Measurements from ENCODE around the gene TAMALIN. TPM values are rescaled to one million over a fixed set of nuclear protein-coding genes. Genes with fewer than 3 reads are reported as not detected.

The TAMALIN gene
- total RNA-seq, 1 donor from 2014 or later: 52.8 TPM

DNA sequence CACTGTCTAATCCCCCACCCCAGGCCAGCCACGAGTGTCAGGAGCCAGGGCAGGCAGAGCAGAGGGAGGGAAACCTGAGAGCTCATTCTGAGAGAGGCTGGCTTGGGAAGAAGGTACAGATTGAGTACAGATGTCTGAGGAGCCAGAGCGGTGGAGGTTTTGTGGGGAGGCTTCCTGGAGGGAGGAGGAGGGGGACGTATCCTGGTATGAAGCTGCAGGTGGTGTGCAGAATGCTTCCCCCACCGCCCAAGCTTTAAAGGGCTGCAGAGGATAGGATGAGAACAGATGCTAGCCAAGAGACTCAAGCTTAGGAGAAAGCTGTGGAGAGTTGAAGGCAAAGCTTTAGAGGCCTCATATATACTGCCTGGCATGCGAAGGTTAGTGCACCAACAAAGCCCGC is 3.2 kb upstream of the TAMALIN start:
- H3K27me3 Mint-ChIP-seq: no peaks in the 10 kb centered on the region
- ATAC-seq (ENCODE audit: low read depth) (no peak), DNase-seq (no peak)
- peaks cover 33% of the 10 kb centered on the region for H3K4me1 Mint-ChIP-seq
- intact Hi-C loops (cut with micrococcal nuclease): no loop called here
- CTCF ChIA-PET: interaction anchor here (1.4 to 9.6 kb wide), 6 partner anchors 11 to 118 kb away, joined by 5 to 306 read pairs (median 6); no protein-coding TSS in a partner anchor
- no peak overlapping the region for H3K27ac Mint-ChIP-seq
- POLR2A ChIA-PET: interaction anchor here (0.6 to 10.6 kb wide), 3 partner anchors 19 to 91 kb away, joined by 3 to 217 read pairs (median 4); partner anchors contain the start of gene ATG101
- H3K9me3 Mint-ChIP-seq: no peaks in the 10 kb centered on the region
- TF ChIP-seq, protein P1, sequence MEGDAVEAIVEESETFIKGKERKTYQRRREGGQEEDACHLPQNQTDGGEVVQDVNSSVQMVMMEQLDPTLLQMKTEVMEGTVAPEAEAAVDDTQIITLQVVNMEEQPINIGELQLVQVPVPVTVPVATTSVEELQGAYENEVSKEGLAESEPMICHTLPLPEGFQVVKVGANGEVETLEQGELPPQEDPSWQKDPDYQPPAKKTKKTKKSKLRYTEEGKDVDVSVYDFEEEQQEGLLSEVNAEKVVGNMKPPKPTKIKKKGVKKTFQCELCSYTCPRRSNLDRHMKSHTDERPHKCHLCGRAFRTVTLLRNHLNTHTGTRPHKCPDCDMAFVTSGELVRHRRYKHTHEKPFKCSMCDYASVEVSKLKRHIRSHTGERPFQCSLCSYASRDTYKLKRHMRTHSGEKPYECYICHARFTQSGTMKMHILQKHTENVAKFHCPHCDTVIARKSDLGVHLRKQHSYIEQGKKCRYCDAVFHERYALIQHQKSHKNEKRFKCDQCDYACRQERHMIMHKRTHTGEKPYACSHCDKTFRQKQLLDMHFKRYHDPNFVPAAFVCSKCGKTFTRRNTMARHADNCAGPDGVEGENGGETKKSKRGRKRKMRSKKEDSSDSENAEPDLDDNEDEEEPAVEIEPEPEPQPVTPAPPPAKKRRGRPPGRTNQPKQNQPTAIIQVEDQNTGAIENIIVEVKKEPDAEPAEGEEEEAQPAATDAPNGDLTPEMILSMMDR (IDR thresholded peaks at IDR 0.05): no peak
- peaks cover 2% of the 10 kb centered on the region for H3K36me3 Mint-ChIP-seq (ENCODE audit: low read depth)
- H3K4me3 Mint-ChIP-seq: no peak overlapping the region

DNA sequence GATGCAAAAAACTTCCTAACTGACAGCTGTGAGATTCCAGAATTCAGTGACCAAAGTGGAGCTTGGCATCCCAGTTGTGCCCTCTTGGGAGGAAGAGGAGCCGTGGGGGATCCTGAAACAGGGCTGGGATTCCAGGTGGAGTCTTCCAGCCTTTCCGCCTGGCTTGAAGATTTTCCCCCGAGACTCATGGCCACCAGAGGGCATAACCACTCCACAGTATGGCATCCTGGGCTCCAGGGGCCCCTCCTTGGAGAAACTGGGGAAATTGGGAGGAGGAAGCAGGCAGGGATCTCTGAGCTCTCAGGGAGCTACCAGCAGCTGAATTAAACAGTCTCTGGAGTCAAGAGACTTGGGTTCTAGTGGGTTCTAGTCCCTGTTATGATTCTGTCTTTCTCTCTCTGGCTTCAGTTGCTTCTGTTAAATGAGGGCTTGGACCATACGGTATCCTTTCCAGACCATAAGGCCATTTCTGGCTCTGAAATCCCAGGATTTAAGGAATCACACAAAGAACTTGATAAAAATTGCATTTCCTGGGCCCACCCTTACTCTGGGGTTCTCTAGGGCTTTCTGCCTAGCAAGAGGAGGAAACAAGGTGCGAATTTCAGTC is 2.6 kb upstream of the TAMALIN start:
- POLR2A ChIA-PET: interaction anchor here (0.6 to 10.6 kb wide), 2 partner anchors 19 to 66 kb away, joined by 3 to 217 read pairs; partner anchors contain the start of gene ATG101
- Mint-ChIP-seq H3K9me3 (no peaks in the 10 kb centered on the region), H3K27ac (no peak overlapping the region), H3K36me3 (ENCODE audit: low read depth) (peaks cover 5% of the 10 kb centered on the region), H3K4me1 (peaks cover 39% of the 10 kb centered on the region), H3K27me3 (no peaks in the 10 kb centered on the region), H3K4me3 (no peak overlapping the region)
- CTCF ChIA-PET: interaction anchor here (1.4 to 9.6 kb wide), 7 partner anchors 8 to 117 kb away, joined by 3 to 306 read pairs (median 5); no protein-coding TSS in a partner anchor
- intact Hi-C loops (cut with micrococcal nuclease): no loop called here
- TF ChIP-seq, protein P1 (IDR thresholded peaks at IDR 0.05): no peak
- ATAC-seq (ENCODE audit: low read depth): no peak
- no peak for DNase-seq

DNA sequence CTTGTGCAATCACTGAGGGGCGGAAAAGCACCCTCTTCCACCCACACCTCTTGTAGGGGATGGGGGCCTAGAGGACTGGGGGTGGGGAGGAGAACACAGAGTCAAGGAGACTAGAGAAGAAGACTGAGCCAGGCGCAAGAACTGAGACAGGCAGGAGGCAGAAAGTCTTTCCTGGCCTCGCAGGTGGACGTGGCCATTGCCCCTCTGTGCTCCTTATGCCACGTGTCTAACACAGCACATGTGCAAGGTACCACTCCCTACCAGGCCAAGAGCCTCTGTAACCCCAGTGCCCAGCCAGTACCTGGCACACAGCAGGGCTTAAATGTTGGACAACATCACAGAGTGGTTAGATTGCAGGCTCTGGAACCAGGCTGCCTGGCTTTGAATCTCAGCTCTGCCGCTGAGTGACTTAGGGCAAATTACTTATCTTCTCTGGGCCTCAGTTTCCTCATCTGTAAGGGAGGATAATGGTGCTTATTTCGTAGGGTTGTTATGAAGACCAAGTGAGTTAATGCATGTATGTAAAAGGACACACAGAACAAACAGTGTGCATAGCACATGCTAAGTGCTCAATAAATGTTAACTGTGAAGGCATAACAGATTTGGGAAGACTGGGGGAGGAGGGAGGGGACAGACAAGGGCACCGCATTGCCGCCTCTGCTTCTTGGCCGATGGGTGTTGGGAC is 1.4 kb upstream of the TAMALIN start:
- H3K9me3 Mint-ChIP-seq: no peaks in the 10 kb centered on the region
- POLR2A ChIA-PET: interaction anchor here (1.0 to 10.6 kb wide), 10 partner anchors 8 to 1001 kb away, joined by 3 to 217 read pairs (median 14); partner anchors contain the start of genes ACVR1B, ATG101, EIF4B and NR4A1

DNA sequence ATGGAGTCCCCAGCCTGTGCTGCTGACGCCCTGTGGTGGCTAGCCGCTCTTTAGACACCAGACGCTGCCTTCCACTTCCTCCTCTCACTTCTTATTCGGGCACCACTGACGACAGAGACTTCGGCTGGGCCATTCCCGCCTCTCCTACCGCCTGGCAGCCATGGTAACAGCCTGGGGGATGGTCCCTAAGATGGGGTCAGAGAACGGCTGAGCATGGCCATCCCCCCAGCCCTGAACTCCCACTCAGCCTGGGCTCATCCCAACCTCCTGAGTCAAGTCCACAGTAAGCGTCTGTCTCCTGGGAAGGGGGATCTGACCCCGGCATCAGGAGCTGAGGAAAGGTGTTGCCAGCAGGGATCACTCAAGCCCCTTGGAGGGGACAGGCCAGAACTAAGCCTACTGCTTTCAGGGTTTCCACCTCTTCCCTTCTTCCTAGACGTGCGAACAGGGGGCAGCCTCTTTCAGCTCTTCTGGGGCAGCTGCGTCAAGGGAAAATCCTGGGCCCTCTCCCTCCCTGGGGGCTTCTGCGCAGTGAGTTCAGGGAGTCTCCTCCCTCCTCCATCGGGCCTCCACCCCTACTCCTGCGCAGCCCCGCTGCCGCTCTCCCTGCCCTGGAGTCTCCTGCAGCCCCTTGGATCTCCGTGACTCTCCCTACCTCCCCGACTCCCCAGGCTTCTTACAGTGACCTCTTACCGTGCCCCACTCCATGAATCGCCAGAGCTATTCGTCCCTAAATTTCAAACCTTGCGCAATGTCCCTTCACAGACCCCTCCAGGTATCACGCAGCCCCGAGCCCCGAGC is 643 bp upstream of the TAMALIN start:
- TF ChIP-seq, protein P1 (IDR thresholded peaks at IDR 0.05): no peak
- ChIA-PET CTCF (interaction anchor here (0.7 to 9.6 kb wide), 8 partner anchors 10 to 115 kb away, joined by 3 to 306 read pairs (median 4); no protein-coding TSS in a partner anchor), POLR2A (interaction anchor here (0.7 to 10.6 kb wide), 28 partner anchors 9 to 1000 kb away, joined by 3 to 217 read pairs (median 4); partner anchors contain the start of genes ACVR1B, ATG101, EIF4B and NR4A1)
- H3K27ac Mint-ChIP-seq: peak overlapping the region; percentile 88
- peak; percentile 65 for ATAC-seq (ENCODE audit: low read depth)
- DNase-seq: peak; percentile 68
- no peaks in the 10 kb centered on the region for H3K27me3 Mint-ChIP-seq
- peaks cover 19% of the 10 kb centered on the region for H3K36me3 Mint-ChIP-seq (ENCODE audit: low read depth)
- intact Hi-C loops (cut with micrococcal nuclease): loop anchor here (1.0 kb wide), 4 partner anchors 13 to 112 kb away; partner anchors contain the start of gene NR4A1
- H3K9me3 Mint-ChIP-seq: no peaks in the 10 kb centered on the region
- H3K4me1 Mint-ChIP-seq: peaks cover 44% of the 10 kb centered on the region
- H3K4me3 Mint-ChIP-seq: peak overlapping the region; percentile 87

More for the DNA sequence above, 1.4 kb upstream of the TAMALIN start:
- Mint-ChIP-seq H3K4me1 (peaks cover 44% of the 10 kb centered on the region), H3K27me3 (no peaks in the 10 kb centered on the region), H3K36me3 (ENCODE audit: low read depth) (peaks cover 13% of the 10 kb centered on the region), H3K4me3 (peak overlapping the region; percentile 87), H3K27ac (peak overlapping the region; percentile 88)
- intact Hi-C loops (cut with micrococcal nuclease): loop anchor here (1.0 kb wide), 1 partner anchor 12 kb away; no protein-coding TSS in a partner anchor
- CTCF ChIA-PET: interaction anchor here (1.1 to 9.6 kb wide), 7 partner anchors 9 to 118 kb away, joined by 3 to 306 read pairs (median 5); no protein-coding TSS in a partner anchor
- DNase-seq (no peak), ATAC-seq (ENCODE audit: low read depth) (no peak)
- TF ChIP-seq, protein P1 (IDR thresholded peaks at IDR 0.05): no peak
